GM23248 (cell line): ENCODE data around the gene SMO. TPM values are rescaled to one million over a fixed set of nuclear protein-coding genes. Genes with fewer than 3 reads are reported as not detected.
A peak's percentile ranks its signal among the peaks of the same experiment; 100 is the strongest.

ENCODE experiments used
- DNase-seq: peaks from one replicate; pipeline ENCODE4 v3.0.0-alpha.2; 2015
- H2AFZ ChIP-seq: fragments of 200-600 bp; sonication (generic); 2 replicates; pipeline ENCODE4 v1.6.1; 2016; ENCODE audit warnings: antibody characterized with exemption
- H3F3A ChIP-seq: fragments of 200-600 bp; sonication (generic); 2 replicates; pipeline ENCODE4 v1.6.1; 2016; ENCODE audit warnings: mild to moderate bottlenecking, antibody characterized with exemption, mixed run types; ENCODE audit not compliant: insufficient read depth
- H3K27ac ChIP-seq: fragments of 200-600 bp; sonication (generic); 2 replicates; pipeline ENCODE4 v1.5.1; 2016; ENCODE audit warnings: mild to moderate bottlenecking
- H3K27me3 ChIP-seq: fragments of 200-600 bp; sonication (generic); replicated peaks from 2 replicates; pipeline ENCODE4 v1.6.1; 2016; ENCODE audit warnings: mild to moderate bottlenecking; ENCODE audit not compliant: insufficient read depth
- H3K36me3 ChIP-seq: fragments of 200-600 bp; sonication (generic); 2 replicates; pipeline ENCODE4 v1.6.1; 2016; ENCODE audit warnings: low read depth, mild to moderate bottlenecking
- H3K4me1 ChIP-seq: fragments of 200-600 bp; sonication (generic); 2 replicates; pipeline ENCODE4 v1.6.1; 2016; ENCODE audit warnings: mild to moderate bottlenecking; ENCODE audit not compliant: insufficient read depth
- H3K4me2 ChIP-seq: fragments of 200-600 bp; sonication (generic); one replicate; pipeline ENCODE4 v1.6.1; 2016; ENCODE audit warnings: mild to moderate bottlenecking; ENCODE audit not compliant: unreplicated experiment
- H3K4me3 ChIP-seq: fragments of 200-600 bp; sonication (generic); 2 replicates; pipeline ENCODE4 v1.5.1; 2016; ENCODE audit warnings: mild to moderate bottlenecking
- H3K79me2 ChIP-seq: fragments of 200-600 bp; sonication (generic); 2 replicates; pipeline ENCODE4 v1.6.1; 2016; ENCODE audit warnings: mild to moderate bottlenecking; ENCODE audit not compliant: insufficient read depth
- H3K9ac ChIP-seq: fragments of 200-600 bp; sonication (generic); 2 replicates; pipeline ENCODE4 v1.6.1; 2016; ENCODE audit warnings: mild to moderate bottlenecking
- H3K9me2 ChIP-seq: fragments of 200-600 bp; sonication (generic); 2 replicates; pipeline ENCODE4 v1.6.1; 2016; ENCODE audit warnings: mixed run types, mild to moderate bottlenecking, moderate library complexity; ENCODE audit not compliant: insufficient read depth
- H3K9me3 ChIP-seq: fragments of 200-600 bp; sonication (generic); one replicate; pipeline ENCODE4 v1.6.1; 2017; ENCODE audit warnings: low read depth
- H4K20me1 ChIP-seq: fragments of 200-600 bp; sonication (generic); 2 replicates; pipeline ENCODE4 v1.6.0; 2016; ENCODE audit not compliant: insufficient read depth
- EZH2 ChIP-seq: fragments of 200-600 bp; sonication (generic); IDR thresholded peaks from 2 replicates; pipeline ENCODE4 v1.6.1; 2018; ENCODE audit warnings: antibody characterized with exemption, mild to moderate bottlenecking; ENCODE audit not compliant: insufficient read depth, poor library complexity, severe bottlenecking
- EZH2phosphoT487 ChIP-seq: fragments of 200-600 bp; sonication (generic); IDR thresholded peaks from 2 replicates; pipeline ENCODE4 v1.6.1; 2018; ENCODE audit warnings: antibody characterized with exemption, moderate library complexity, mild to moderate bottlenecking, low read depth; ENCODE audit not compliant: insufficient read depth
- WGBS, 2 experiments: methylation state at CpG; one replicate each; pipeline ENCODE4 v1.1.6; 2015 to 2017; ENCODE audit warnings: low lambda C conversion rate in 2 of 2, low coverage in 1 of 2; ENCODE audit errors: missing lambda C conversion rate in 2 of 2; 5-methylcytosine and 5-hydroxymethylcytosine counted together
- in situ Hi-C: fragments of 300-500 bp; cut with MboI; formaldehyde crosslinking; loops from 2 replicates; pipeline ENCODE4 v1.15.0; 2020
- polyA plus RNA-seq: library from polyadenylated mRNA; unstranded; fragments of >200 nt; fragmentation: Nextera tagmentation; extraction: Ambion mirVana; gene quantifications from 2 replicates; pipeline ENCODE4 v1.2.1, GENCODE V29; 2016
- total RNA-seq: library from RNA; depleted of rRNA; stranded (reverse); fragments of >200 nt; shearing (Covaris generic); gene quantifications from 2 replicates; pipeline ENCODE4 v1.2.3, GENCODE V29; 2014

SMO gene
- total and polyA plus RNA-seq, 2 experiments from 2014 or later: 2.3 to 14.7 TPM

- peak overlapping the region; percentile 79 for H3K9ac ChIP-seq
- no peaks in the 10 kb centered on the region for H3F3A ChIP-seq
- DNase-seq: peak; percentile 68
- no peaks in the 10 kb centered on the region for H3K9me2 ChIP-seq
- H4K20me1 ChIP-seq: no peaks in the 10 kb centered on the region
- H3K36me3 ChIP-seq: no peaks in the 10 kb centered on the region
- H3K27me3 ChIP-seq: no peaks in the 10 kb centered on the region
- peak overlapping the region; percentile 88 for H2AFZ ChIP-seq
- 1% methylated on average over 17 to 56 of the region's 83 CpGs for WGBS, 2 experiments
- no peak for TF ChIP-seq EZH2
- TF ChIP-seq EZH2phosphoT487: no peak
- in situ Hi-C loops: no loop called here
- peak overlapping the region; percentile 77 for H3K4me3 ChIP-seq
- peak overlapping the region; percentile 96 for H3K4me2 ChIP-seq
- H3K9me3 ChIP-seq: no peaks in the 10 kb centered on the region
- no peak overlapping the region for H3K27ac ChIP-seq
- H3K4me1 ChIP-seq: 0 out of 2 replicates have a peak, but pooled peaks cover 9% of the 10 kb centered on the region
- H3K79me2 ChIP-seq: peaks cover 11% of the 10 kb centered on the region; the same call in 1 of the 2 replicates
Measured at GRCh38 chr7:129188892-129189660, 643 bp downstream of the SMO start.

- no peaks in the 10 kb centered on the region for H3K27me3 ChIP-seq
- peaks cover 11% of the 10 kb centered on the region; the same call in 1 of the 2 replicates for H3K79me2 ChIP-seq
- peak overlapping the region; percentile 79 for H3K9ac ChIP-seq
- peak overlapping the region; percentile 77 for H3K4me3 ChIP-seq
- DNase-seq: peak; percentile 28
- H3F3A ChIP-seq: no peaks in the 10 kb centered on the region
- TF ChIP-seq EZH2 (no peak), EZH2phosphoT487 (no peak)
- H2AFZ ChIP-seq: peak overlapping the region; percentile 88
- H3K9me2 ChIP-seq: no peaks in the 10 kb centered on the region
- H4K20me1 ChIP-seq: no peaks in the 10 kb centered on the region
- peak overlapping the region; percentile 96 for H3K4me2 ChIP-seq
- H3K36me3 ChIP-seq: no peaks in the 10 kb centered on the region
- in situ Hi-C loops: no loop called here
- H3K4me1 ChIP-seq: 0 out of 2 replicates have a peak, but pooled peaks cover 9% of the 10 kb centered on the region
- 31 to 35% methylated on average over 13 of the region's 13 CpGs for WGBS, 2 experiments
- H3K27ac ChIP-seq: no peak overlapping the region
- H3K9me3 ChIP-seq: no peaks in the 10 kb centered on the region
Measured at GRCh38 chr7:129189661-129190310, 1.4 kb downstream of the SMO start.

GRCh38 chr7:129191272-129191671, 2.8 kb downstream of the SMO start:
- Histone ChIP-seq H3K4me2 (no peak overlapping the region), H3K27me3 (no peaks in the 10 kb centered on the region), H4K20me1 (no peaks in the 10 kb centered on the region), H3K79me2 (peaks cover 11% of the 10 kb centered on the region; the same call in 1 of the 2 replicates), H3K9ac (no peak overlapping the region), H3K27ac (no peak overlapping the region), H3F3A (no peaks in the 10 kb centered on the region), H3K9me2 (no peaks in the 10 kb centered on the region), H3K4me1 (0 out of 2 replicates have a peak, but pooled peaks cover 9% of the 10 kb centered on the region), H3K36me3 (no peaks in the 10 kb centered on the region), H3K4me3 (no peak overlapping the region), H3K9me3 (no peaks in the 10 kb centered on the region), H2AFZ (no peak overlapping the region)
- WGBS, 2 experiments: 48 to 52% methylated on average over 3 of the region's 3 CpGs
- no peak for TF ChIP-seq EZH2
- TF ChIP-seq EZH2phosphoT487: no peak
- in situ Hi-C loops: no loop called here
- DNase-seq: no peak

GRCh38 chr7:129193892-129194291, 5.5 kb downstream of the SMO start:
- in situ Hi-C loops: no loop called here
- Histone ChIP-seq H4K20me1 (no peaks in the 10 kb centered on the region), H3K4me2 (no peak overlapping the region), H3K79me2 (peaks cover 11% of the 10 kb centered on the region; the same call in 1 of the 2 replicates), H3K9ac (no peak overlapping the region), H3K9me3 (no peaks in the 10 kb centered on the region), H3F3A (no peaks in the 10 kb centered on the region), H2AFZ (no peak overlapping the region), H3K36me3 (no peaks in the 10 kb centered on the region), H3K9me2 (no peaks in the 10 kb centered on the region), H3K27me3 (no peaks in the 10 kb centered on the region), H3K27ac (no peak overlapping the region), H3K4me1 (0 out of 2 replicates have a peak, but pooled peaks cover 9% of the 10 kb centered on the region), H3K4me3 (no peak overlapping the region)
- 89 to 92% methylated on average over 3 of the region's 3 CpGs for WGBS, 2 experiments
- TF ChIP-seq EZH2: no peak
- no peak for DNase-seq
